PFSK-1 (cell line): ENCODE data around the gene CMPK1.

Experiments
- FOXP2 ChIP-seq: optimal IDR thresholded peaks from 2 replicates; pipeline ENCODE3; 2011; ENCODE audit warnings: borderline replicate concordance, control low read depth, inconsistent platforms; ENCODE audit not compliant: insufficient read depth; ENCODE audit errors: extremely low read length, extremely low read depth
- POLR2AphosphoS5 ChIP-seq: IDR thresholded peaks from 2 replicates; pipeline ENCODE4 v1.6.1; 2012; ENCODE audit warnings: low read depth, mild to moderate bottlenecking, control low read depth, low read length, moderate library complexity
- REST ChIP-seq, 2 experiments: IDR thresholded peaks; 2 replicates each; pipeline versions ENCODE4 v1.6.1 to v1.8.0; 2011 to 2012; ENCODE audit warnings: low read depth in 2 of 2, low read length in 2 of 2, control low read depth in 1 of 2, inconsistent platforms in 1 of 2, mild to moderate bottlenecking in 1 of 2, moderate library complexity in 1 of 2; ENCODE audit not compliant: insufficient read depth in 1 of 2
- SIN3A ChIP-seq: IDR thresholded peaks from 2 replicates; pipeline ENCODE4 v1.6.1; 2012; ENCODE audit warnings: mild to moderate bottlenecking, low read length, moderate library complexity, borderline replicate concordance; ENCODE audit not compliant: insufficient read depth
- TAF1 ChIP-seq: IDR thresholded peaks from 2 replicates; pipeline ENCODE4 v1.6.1; 2012; ENCODE audit warnings: low read length, control low read depth, borderline replicate concordance; ENCODE audit not compliant: insufficient read depth

CMPK1 gene

DNA sequence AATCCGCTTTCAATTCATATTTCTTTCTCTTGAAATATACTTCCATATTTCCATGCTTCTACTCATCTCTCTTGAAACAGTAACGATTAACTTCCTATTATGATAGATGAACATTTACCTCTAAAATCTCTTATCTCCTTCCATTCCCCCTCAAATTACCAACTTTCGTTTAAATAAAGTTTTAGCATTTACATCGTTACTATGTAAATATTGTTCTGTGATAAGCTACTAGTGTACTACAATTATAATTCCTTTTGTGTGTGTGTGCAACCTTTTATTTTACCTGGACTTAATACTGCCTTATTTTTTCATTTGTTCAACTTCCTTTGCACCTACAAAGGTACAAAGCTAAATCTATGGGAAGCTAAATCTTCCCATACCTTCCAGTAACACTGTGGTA is 87.0 kb downstream of the CMPK1 start:
- TF ChIP-seq SIN3A (no peak), TAF1 (no peak), FOXP2 (no peak), POLR2AphosphoS5 (no peak), REST (IDR thresholded peaks at IDR 0.05; ENCODE audit: insufficient read depth in 1 of 2, low read depth in 2 of 2, low read length in 2 of 2) (no peak)

DNA sequence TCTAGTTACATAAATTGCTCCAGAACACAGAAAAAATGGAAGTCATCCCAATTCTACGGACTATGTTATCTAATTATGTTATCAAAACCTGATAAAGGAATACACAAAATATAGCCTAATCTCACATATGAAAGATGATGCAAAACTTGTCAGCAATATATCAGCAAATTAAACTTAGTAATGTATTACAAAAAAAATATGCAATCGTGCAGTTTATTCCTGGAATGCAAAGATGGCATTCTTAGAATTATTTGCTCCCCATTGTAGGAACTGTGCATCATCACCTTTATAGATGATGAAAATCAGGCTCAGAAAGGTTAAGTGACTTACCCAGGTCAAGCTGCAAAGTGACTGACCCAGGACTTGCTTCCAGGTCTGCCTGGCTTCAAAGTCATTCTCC is 90.3 kb downstream of the CMPK1 start:
- no peak for TF ChIP-seq POLR2AphosphoS5
- TF ChIP-seq FOXP2: no peak
- no peak for TF ChIP-seq TAF1
- TF ChIP-seq SIN3A: no peak

- no peak for TF ChIP-seq FOXP2
- TF ChIP-seq REST (IDR thresholded peaks at IDR 0.05; ENCODE audit: insufficient read depth in 1 of 2, low read depth in 2 of 2, low read length in 2 of 2): no peak
- TF ChIP-seq POLR2AphosphoS5: no peak
- TF ChIP-seq TAF1: no peak
- no peak for TF ChIP-seq SIN3A
These were observed 90.9 kb downstream of the CMPK1 start for GRCh38 chr1:47424336-47424982.
